ENCODE measurements around the gene OGN. TPM values are rescaled to one million over a fixed set of nuclear protein-coding genes. Genes with fewer than 3 reads are reported as not detected.

Gene OGN
- total and polyA plus RNA-seq, 2 of the 13 experiments (the other 11 are each of a cell fraction or from before 2014, with no cell fraction given): not detected

DNA sequence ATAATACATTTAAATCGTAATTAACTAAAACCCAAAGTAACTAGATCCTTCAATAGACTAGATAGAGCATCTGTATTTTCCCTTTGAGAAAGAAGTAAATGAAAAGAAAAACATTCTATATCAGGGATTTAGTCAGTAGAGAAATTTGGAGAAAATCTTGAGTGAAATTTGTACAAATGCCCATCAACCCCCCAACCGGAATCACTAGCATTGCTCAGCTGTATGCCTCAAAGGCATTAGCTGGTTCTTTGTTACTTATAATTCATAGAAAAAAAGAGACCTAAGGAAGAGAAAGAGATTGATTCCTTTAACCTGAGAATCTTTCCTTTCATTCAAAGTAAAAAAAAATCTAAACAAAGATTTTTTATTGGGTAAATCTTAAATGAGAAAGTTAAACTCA lies 19.2 kb upstream of the OGN start:
- in situ Hi-C loops (cut with HindIII; ENCODE audit: extremely low pct_ligation_motif_present, low pct_unique_long_range_greater_than_20kb) (no loop called here), intact Hi-C loops (cut with micrococcal nuclease; ENCODE audit: unreplicated experiment) (no loop called here)
- no TSS peak for BruUV-seq (replicated peaks)
- FAIRE-seq: no peak
- H3K9me3 ChIP-seq (ENCODE audit: low read length): no peaks in the 10 kb centered on the region
- no peak overlapping the region for H3K4me2 ChIP-seq (ENCODE audit: low read depth, low read length)
- 97% methylated on average over 2 of the region's 2 CpGs for WGBS (ENCODE audit: low lambda C conversion rate)
- ChIA-PET CTCF (ENCODE audit: low intra/inter-chr PET ratio, low total read pairs) (no interaction called here), POLR2A (no interaction called here)
- DNase-seq (ENCODE audit: low spot score): no peak
- no peak for ATAC-seq
- H3K4me1 ChIP-seq (ENCODE audit: insufficient read depth, low read length): no peaks in the 10 kb centered on the region
- no peaks in the 10 kb centered on the region for H3K79me2 ChIP-seq (ENCODE audit: insufficient read depth, low read length)
- no peak overlapping the region for H3K27ac ChIP-seq (ENCODE audit: extremely low read length, insufficient read depth, low read length)
- H4K20me1 ChIP-seq (ENCODE audit: insufficient read depth, low read length): no peaks in the 10 kb centered on the region
- no peaks in the 10 kb centered on the region for H3K36me3 ChIP-seq (replicated peaks in 1 of 2; ENCODE audit: control insufficient read depth in 1 of 2, insufficient read depth in 2 of 2, low read length in 2 of 2)
- H3K9ac ChIP-seq (ENCODE audit: insufficient read depth, low read depth, low read length): no peak overlapping the region
- no peak overlapping the region for H3K4me3 ChIP-seq (replicated peaks in 1 of 3; ENCODE audit: insufficient read depth in 1 of 3, low read depth in 2 of 3, low read length in 3 of 3)
- TF ChIP-seq ZBTB8A (CRISPR knock-in tag; IDR thresholded peaks at IDR 0.05; ENCODE audit: borderline replicate concordance, low read depth) (no peak), CBX5 (CRISPR knock-in tag; IDR thresholded peaks at IDR 0.05; ENCODE audit: borderline replicate concordance) (no peak), ZFP36 (IDR thresholded peaks at IDR 0.05; ENCODE audit: borderline replicate concordance, low read depth, low read length, partially characterized antibody) (no peak), SP140L (CRISPR knock-in tag; IDR thresholded peaks at IDR 0.05; ENCODE audit: borderline replicate concordance) (no peak), KDM1A (CRISPR knock-in tag; IDR thresholded peaks at IDR 0.05) (no peak), SIN3B (IDR thresholded peaks at IDR 0.05; ENCODE audit: low read length) (no peak), ELF1 (CRISPR knock-in tag; IDR thresholded peaks at IDR 0.05) (no peak), ZNF703 (CRISPR knock-in tag; IDR thresholded peaks at IDR 0.05; ENCODE audit: borderline replicate concordance) (no peak), ZNF678 (CRISPR knock-in tag; IDR thresholded peaks at IDR 0.05) (no peak), ZNF34 (CRISPR knock-in tag; IDR thresholded peaks at IDR 0.05; ENCODE audit: borderline replicate concordance) (no peak), ZNF83 (CRISPR knock-in tag; IDR thresholded peaks at IDR 0.05; ENCODE audit: borderline replicate concordance) (no peak)
- TF ChIP-seq, protein P1, sequence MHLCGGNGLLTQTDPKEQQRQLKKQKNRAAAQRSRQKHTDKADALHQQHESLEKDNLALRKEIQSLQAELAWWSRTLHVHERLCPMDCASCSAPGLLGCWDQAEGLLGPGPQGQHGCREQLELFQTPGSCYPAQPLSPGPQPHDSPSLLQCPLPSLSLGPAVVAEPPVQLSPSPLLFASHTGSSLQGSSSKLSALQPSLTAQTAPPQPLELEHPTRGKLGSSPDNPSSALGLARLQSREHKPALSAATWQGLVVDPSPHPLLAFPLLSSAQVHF (CRISPR knock-in tag; IDR thresholded peaks at IDR 0.05): no peak
- TF ChIP-seq, protein P2, sequence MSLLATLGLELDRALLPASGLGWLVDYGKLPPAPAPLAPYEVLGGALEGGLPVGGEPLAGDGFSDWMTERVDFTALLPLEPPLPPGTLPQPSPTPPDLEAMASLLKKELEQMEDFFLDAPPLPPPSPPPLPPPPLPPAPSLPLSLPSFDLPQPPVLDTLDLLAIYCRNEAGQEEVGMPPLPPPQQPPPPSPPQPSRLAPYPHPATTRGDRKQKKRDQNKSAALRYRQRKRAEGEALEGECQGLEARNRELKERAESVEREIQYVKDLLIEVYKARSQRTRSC (CRISPR knock-in tag; IDR thresholded peaks at IDR 0.05; ENCODE audit: low read depth): no peak
- TF ChIP-seq, protein P3, sequence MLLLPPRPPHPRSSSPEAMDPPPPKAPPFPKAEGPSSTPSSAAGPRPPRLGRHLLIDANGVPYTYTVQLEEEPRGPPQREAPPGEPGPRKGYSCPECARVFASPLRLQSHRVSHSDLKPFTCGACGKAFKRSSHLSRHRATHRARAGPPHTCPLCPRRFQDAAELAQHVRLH (CRISPR knock-in tag; IDR thresholded peaks at IDR 0.05; ENCODE audit: borderline replicate concordance, low read depth): no peak
- TF ChIP-seq, protein P4, sequence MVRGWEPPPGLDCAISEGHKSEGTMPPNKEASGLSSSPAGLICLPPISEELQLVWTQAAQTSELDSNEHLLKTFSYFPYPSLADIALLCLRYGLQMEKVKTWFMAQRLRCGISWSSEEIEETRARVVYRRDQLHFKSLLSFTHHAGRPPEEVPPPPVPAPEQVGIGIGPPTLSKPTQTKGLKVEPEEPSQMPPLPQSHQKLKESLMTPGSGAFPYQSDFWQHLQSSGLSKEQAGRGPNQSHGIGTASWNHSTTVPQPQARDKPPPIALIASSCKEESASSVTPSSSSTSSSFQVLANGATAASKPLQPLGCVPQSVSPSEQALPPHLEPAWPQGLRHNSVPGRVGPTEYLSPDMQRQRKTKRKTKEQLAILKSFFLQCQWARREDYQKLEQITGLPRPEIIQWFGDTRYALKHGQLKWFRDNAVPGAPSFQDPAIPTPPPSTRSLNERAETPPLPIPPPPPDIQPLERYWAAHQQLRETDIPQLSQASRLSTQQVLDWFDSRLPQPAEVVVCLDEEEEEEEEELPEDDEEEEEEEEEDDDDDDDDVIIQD (CRISPR knock-in tag; IDR thresholded peaks at IDR 0.05; ENCODE audit: low read depth): no peak
- no peaks in the 10 kb centered on the region for H3K27me3 ChIP-seq (ENCODE audit: control insufficient read depth in 1 of 2, insufficient read depth in 2 of 2, low read length in 2 of 2)
- no peak overlapping the region for H2AFZ ChIP-seq (ENCODE audit: low read length)

Data from HepG2 (cell line).